Hematopoietic multipotent progenitor cell treated with erythropoietin and hydrocortisone succinate and interleukin-3 and kit ligand, for 17 days (in vitro differentiated cells): ENCODE data around the gene CHMP6.

Experiments used
- DNase-seq: peaks from one replicate; pipeline ENCODE4 v3.0.0-alpha.2; 2015; ENCODE audit warnings: low spot score

The CHMP6 gene

DNA sequence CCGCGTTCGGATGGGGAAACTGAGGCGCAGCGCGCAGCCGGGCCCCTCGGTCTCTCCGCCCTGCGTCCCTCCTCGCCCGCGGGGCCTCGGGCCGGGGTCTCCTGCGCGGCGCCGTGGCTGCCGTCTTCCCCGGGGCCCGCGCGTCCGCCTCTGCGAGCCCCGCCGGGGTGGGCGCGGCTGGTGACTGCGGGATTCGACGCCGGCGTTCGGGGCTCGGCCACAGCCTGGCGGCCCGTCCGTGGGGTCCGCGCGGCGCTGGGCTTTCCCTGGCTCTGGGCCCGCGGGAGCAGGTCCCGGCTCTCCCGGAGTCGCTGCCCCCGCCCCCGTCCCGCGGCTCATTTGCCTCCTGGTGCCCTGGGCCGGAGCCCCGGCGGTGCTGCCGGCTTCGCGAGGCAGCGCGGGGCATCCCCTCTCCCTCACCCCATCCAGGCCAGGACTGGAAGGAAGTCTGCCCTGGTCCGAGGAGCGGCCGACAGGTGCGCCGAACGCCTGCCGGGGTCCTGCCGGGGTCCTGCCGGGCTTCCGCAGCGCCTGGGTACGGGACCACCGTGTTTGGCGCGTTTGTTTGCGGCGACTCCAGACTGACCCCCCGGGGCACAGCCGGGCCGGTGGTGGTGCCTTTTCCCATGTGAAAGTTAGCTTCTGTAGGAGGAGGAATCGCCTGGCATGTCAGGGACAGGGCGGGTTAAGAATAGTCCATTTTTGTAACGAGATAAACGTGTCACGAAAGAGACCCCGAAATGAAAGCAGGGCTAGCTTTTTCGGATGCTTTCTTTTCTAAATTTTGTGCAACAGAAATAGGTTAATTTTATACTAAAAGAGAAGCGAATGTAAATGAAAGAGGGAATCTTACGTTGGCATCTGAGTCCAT lies 671 bp downstream of the CHMP6 start:
- DNase-seq = no peak

DNA sequence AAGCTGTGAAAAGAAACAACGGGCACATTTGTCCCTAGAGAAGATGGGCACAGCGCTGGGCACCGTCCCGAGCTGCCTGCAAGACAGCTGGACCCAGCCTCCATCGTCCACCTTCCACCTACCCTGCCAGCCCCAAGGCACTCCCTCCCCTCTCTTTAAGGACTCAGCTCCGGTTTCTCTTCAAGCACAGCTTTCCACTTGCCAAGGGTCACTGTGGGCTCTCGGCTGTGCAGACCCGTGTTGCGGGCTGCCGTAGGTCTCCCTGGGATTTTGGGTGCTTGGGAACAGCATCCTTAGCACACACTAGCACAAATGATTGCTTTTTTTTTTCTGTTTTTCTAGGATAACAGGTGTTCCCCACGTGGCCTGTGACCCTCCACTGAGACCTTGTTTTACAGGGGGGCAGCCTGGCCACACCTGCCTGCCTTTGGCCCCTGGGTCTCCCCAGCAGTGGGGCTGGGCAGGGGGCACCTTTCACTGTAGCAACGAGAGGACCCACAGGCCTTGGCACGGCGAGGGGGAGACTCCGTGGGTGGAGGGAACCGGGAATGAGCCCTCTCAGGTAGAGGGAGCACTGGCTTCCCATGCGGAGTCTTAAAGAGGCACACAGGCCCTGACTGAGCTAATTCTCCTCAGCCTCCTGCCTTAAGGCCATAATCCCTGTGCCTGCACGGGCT lies 1.4 kb downstream of the CHMP6 start:
- no peak for DNase-seq

DNA sequence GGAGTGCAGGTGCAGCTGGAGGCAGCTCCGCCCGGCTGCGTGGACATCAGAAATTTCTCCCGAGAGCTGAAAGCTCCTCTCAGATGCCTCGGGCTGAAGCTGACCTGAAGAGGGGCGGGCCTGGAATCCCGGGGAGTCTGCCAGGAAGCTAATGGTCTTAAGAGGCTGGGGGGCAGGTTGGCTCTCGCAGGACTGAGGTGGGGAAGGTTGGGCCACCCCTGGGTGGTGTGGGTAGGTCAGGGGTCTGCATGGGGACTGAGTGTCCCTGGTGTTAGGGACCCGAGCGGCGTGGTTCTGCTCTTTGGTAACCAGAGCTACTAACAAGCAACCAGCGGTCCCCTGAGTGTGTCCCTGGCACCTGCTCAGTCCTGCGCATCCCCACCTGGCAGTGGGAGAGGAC lies 3.5 kb downstream of the CHMP6 start:
- DNase-seq = no peak

DNA sequence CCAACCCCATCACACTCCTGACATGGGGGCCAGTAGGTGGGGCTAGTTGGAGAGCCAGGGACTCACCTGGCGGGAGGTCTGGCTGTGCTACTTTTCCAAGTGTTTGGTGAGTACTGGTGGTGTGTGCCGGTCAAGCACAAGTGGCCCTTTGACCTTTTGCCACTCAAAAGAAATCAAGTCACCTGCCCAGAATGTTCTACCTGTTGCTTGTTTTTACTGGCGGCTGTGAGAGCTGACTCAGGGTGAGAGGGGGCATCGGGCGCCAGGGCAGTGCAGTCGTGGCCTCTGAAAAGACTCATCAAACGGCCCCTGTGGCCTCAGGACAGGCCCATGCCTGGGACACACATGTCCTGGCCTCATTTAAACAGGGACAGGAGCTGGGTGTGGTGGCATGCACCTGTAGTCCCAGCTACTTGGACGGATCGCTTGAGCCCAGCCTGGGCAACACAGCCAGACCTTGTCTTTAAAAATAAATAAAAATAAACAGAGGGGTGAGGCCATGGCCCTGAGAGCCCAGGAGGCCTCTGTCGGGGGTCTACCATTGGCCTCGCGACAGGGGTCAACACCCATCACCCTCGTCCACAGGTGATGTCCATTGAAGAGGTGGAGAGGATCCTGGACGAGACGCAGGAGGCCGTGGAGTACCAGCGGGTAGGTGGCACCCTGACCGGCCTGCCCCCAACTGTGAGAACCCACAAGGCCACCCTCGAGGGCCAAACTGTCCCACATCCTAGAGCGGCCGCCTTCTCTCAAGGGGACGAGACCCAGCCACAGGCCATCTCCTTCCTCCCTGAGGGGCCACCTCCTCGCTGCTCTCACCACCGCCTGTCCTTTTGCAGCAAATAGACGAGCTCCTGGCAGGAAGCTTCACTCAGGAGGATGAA lies 5.0 kb downstream of the CHMP6 start:
- DNase-seq = no peak

DNA sequence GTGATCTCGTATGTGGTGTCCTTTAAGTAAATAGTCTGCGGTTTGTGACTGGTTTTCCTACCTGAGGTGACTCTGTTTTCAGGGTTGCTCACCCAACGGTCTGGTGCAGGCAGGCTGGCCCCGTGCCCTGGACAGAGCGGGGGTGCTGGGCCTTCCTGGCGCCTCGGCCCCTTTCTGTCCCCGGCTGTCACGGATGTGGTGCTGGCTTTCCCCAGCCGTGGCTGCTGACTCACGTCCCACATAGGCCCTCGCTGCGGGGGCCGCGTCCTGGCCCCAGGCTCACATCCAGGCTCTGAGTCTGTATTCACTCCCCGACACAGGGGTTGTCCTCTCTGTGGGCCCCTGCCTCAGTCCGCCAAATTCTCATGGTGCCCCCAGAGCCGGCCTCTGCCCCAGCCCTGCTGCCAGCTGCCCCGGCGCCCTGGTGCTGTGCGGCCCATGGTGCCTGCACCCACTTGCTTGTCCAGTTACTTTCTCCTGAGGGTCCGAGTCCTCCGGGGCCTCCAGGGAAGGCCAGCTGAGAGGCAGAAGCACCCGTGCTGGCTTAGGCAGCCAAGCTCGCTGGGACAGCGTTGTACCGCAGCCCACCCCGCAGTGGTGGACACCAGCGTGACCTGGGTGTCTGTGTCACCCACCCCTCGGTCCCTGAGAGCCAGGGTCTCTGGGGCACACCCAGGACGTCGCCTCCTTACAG lies 5.9 kb downstream of the CHMP6 start:
- DNase-seq = no peak

DNA sequence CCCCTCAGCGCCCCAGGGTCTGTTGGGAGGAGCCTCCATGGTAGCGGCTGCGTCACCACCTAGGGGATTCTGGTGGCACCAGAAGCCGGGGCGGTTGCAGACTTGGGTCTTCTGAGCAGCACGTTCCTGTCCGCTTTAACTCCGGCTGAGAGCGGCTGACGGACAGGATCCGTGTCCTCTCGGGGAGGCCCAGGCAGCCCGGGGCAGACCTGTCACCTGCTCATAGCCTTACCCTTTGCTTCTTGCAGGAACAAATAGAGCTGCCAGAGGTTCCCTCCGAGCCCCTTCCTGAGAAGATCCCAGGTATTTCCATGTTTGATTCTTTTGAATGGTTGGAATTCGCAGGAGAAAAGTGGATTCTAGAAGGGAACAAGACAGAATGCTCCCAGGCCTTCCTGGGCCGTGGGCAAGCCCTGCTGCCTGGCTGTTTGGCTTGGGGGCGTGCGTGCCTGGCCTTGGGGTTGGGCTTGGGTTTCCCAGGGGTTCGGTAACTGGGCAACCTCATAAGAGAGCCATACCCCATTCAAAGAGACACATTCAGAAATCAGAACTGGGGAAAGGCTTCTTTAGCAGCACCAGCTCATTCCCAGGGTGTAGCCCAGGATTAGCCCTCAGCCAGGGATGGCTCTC lies 6.6 kb downstream of the CHMP6 start:
- no peak for DNase-seq

DNA sequence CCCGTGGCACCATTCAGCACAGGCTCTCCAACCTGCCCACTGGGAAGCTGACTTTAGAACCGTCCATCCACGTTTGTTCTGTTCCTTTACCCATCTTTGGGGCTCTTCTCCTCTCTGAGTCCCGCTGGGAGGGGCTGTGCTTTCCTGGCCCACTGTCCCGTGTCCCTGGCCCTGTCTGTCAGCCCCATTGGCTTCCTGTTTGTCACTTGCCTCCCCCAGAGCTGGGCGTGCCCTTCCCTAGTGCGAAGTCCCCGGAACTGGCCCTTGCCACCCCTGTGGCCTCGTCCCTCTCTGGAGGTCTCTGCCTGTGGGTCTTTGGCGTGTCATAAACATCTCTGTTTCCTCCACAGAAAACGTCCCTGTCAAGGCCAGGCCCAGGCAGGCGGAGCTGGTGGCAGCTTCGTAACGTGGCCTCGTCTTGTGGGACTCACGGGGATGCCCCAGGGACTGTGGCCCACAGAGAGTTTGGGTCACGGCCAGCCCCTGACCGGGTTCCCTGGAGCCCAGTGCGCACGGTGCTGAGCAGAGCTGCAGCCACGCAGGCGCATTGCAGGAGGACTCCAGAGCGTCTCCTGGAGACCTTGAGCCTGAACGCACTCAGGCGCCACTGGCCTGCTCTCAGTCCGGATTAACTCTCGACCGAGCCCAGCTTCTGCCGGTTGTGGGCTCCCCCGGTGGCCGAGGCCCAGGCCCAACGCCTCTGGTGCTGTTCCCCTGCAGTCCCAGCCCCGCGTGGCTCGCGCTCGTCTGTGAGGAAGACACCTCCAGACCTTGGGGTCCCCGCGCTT lies 7.3 kb downstream of the CHMP6 start:
- no peak for DNase-seq

DNA sequence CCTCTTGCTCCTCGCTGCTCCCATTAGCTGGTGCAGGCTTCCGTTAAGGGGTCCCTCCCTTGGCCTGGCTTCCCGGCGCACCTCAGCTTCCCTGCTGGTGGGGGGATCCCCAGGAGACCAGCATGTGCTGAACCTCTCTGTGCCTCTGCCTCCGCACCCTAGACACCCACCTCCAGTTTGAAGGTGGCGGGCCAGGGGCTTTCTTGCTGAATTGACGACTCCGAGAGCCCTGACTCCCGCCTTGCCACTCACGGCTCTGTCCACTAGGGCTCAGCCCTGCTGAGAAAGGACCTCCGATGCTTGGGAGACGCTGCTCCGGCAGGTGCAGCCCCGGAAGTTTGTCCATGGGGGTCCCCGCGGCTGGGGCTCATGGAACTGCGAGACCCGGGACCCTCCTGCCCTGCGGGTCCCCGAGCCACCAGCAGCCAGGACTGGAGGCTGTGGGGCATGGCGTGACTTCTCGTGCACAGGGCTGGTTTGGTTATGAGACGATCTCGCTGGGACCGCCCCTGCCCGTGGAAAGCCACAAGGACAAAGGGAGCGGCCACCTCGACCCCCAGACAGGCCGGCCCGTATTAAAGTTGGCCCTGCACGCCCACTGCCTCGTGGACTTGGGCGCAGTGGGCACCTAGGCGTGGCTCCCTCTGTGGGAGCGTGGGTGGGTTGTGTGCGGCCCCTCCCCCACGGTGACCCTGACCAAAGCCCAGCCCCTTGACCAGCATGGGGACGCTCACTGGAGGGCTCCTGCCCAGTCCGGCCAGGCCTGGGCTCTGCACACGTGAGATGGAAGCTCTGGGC lies 8.1 kb downstream of the CHMP6 start:
- no peak for DNase-seq

DNA sequence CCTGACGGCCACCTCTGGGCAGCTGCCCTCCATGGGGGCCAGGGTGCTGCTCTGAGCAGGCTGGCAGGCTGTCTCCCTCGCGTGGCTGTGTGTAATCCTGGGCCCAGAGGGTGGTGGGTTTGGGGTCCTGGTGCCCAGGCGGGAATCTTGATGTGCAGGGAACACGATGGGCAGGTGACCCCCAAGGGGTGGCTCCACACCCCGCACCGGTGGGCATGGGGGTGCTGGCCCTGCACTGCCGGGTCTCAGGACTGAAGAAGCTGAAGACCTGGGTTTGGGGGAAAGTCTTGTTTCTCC lies 8.6 kb downstream of the CHMP6 start:
- DNase-seq = no peak

DNA sequence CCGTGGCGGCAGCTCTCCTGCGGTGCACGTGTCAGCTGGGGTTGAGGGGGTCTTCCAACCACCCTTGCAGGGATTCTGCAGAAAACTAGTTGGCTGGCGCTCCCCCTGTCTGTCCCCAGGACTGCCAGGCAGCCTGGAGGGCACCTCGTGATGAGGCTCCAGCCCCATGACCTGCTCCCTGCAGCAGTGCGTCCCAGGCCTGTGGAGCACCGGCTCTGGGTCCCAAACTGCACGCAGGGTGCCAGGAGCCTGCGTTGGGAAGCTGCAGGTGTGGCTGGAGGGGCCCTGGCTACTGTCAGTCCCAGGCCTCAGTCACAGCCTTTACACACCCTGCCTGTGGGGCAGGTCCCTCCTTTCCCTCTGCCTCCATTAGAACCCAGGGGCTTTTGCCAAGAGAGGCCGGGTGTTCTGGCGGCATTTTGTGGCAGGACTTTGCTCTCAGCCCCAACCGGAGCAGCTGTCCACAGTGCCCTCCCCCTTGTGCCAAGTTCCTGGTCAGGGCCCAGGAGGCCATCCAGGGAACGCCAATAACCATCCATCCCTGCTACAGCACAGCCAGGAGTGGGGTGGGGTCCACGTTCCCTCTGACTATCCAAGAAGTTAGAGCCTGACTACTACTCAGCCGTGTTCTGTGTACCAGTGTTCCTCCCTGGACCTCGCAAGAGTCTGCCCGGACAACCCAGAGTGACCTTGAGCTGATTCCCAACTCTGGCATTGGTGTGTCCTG lies 9.2 kb downstream of the CHMP6 start:
- DNase-seq = no peak

DNA sequence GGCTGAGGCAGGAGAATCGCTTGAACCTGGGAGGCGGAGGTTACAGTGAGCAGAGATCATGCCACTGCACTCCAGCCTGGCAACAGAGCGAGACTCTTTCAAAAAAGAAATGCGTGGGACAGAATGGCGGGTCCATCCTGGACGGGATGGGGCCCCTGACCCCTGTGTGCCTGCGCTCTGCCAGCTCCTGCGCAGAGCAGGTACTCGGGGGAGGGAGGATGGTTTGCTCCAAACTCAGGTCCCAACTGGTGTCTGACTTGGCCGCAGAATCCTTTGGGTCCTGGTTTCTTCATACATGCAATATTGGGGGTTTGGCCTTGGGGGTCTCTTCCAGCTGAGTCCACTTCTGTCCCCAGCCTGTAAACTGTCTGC lies 10.4 kb downstream of the CHMP6 start:
- DNase-seq = no peak

DNA sequence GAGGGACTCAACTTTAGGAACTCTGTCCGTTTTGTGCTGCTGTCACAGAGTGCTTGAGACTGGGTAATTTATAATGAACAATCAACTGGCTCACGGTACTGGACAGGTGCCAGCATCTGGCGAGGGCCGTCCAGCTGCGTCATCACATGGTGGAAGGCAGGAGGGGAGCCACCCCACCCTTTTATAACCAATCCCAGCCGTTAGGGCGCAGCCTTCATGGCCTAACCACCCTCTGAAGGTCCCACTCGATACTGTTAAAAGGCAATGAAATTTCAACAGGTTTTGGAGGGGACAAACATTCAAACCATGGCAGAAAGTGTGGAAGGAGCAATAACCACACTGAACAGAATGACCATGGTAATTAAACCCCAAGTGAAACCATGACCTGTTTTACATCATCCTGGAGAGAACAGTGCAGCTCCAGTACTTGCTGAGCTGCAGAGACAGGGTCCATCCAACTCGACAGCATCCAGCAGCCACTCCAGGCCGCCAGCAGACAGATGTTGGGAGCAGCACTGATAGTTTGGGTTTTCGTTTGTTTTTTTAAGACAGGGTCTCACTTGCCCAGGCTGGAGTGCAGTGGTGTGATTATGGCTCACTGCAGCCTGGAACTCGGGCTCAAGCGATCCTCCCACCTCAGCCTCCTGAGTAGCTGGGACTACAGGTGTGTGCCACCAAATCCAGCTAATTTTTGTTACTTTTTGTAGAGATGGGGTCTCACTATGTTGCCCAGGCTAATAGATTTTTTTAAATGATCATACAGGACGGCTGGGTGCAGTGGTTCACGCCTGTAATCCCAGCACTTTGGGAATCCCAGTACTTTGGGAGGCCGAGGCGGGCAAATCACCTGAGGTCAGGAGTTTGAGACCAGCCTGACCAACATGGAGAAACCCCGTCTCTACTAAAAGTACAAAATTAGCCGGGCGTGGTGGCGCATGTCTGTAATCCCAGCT lies 11.0 kb downstream of the CHMP6 start:
- DNase-seq = peak; percentile 42

DNA sequence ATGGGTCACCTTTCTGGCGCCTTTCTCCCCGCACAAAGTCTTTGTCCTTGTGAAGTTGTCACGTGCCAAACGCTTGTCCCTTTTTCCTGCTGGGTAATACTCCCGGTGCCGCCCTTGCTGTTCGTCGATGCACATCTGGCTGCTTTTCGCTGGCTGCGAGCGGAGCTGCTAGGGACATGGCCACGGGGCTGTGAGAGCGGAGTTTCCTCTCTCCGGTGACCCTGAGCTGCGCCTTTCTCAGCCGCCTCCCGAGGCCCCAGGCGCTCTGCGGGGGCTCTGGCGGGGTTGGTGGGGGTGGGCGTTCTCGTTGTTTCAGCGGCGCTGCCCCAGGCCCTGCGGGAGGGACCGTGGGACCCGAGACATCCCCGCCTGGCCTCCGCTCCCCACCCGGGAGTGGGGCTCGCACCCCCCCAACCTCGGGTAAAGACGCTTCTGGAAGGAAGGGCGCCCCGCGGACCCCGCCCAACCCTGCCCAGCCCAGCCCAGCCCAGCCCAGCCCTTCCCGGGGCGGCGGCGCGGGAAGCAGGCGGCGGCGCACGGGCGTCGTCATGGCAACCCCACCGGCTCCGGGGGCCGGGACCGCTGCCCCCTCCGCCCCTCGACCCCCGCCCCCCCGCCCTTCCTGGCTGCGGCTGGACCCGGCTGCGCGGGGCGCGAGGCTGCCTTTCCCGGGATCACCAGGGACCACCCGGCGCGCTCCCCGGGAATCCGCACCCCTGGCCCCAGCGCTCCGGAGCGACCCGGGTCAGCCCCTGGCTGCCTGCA lies 12.3 kb downstream of the CHMP6 start:
- DNase-seq = peak; percentile 12

DNA sequence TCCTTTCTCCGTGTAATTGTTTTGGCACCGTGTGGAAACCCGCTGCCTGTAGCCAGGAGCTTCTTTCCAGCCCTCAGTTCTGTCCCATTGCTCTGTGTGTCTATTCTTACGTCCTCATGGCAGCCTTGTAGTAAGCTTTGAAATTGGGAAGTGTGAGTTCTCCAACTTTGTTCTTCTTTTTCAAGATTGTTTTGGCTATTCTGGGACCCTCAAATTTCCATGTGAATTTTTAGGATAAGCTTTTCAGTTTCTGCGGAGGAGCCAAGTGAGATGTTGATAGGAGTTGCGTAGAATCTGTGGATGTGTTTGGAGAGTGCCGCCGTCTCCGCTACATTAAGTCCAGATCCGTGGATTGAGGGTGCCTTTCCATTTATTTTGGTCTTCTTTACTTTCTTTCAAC lies 15.2 kb downstream of the CHMP6 start:
- no peak for DNase-seq

DNA sequence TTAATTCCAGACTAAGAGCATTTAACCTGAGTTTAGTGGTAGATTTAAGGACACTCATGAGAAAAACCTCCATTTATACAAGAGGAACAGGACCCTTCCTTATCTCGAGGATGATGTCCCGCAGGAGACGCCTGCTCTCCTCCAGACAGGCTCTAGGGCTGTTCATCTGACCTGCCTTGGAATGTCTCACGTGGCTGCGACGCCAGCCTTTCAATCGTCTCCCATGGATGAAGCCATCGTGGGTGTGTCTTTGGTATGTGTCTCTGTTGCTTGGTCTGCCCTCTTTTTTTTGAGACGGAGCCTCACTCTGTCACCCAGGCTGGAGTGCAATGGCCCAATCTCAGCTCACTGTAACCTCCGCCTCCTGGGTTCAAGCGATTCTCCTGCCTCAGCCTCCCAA lies 16.5 kb downstream of the CHMP6 start:
- no peak for DNase-seq

DNA sequence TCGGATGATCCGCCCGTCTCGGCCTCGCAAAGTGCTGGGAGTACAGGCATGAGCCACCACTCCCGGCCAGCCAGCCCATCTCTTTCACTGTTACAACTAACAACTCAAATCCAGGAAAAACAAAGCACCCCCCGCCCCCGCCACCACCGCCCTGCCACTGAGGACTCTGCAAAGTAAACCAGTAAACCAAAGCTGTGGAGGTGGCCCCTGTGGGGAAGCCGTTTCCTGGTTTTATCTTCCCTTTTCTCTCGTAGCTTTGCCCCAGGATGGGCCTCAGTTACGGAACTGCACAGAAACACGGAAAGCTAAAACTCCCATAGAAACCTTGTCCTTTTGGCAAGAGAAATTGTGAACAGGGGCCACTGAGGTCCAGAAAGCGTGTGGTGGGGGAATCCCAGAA lies 17.5 kb downstream of the CHMP6 start:
- no peak for DNase-seq

DNA sequence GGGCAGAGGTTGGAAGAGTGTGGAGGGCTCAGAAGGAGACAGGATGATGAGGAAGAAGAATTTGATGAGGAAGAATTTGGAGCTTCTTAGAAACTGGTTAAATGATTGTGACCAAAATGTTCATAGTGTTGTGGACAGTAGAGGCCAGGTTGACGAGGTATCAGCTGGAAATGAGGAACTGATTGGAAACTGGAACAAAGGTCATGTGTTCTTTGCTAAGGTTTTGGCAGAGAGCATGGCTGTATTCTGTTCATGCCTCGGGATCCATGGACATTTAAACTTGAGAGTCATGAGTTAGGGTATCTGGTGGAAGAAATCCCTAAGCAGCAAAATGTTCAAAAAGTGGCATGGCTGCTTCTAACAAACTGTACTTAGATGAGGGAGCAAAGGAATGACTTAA lies 19.3 kb downstream of the CHMP6 start:
- no peak for DNase-seq

DNA sequence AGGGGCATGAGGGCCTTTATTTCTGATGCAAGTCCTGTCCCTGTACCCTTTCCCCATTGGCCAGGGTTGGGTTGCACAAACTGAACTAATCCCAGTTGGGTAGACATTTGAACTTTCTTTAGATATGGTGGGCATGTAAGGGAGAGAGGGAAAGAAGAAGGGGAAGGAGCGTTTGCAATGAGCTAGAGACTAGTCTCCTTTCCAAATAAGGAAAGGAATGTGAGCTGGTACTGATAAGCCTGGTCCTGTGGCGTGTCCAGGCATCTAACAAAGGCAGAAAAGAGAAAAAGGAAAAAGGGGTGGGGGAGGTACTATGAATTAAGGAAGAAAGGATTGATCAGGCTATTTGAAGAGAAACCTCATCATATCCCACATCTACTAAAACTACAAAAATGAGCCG lies 20.3 kb downstream of the CHMP6 start:
- no peak for DNase-seq
